H1 (cell line): ENCODE results near the gene APOBEC3F. TPM values are rescaled to one million over a fixed set of nuclear protein-coding genes. Genes with fewer than 3 reads are reported as not detected.
"Not testable (repeated sequence)": the region's sequence is repeated elsewhere in the genome, so short reads cannot be mapped to it uniquely, and the experiment has no call there.

Source experiments
- CTCF ChIA-PET: fragments of 300-600 bp; sonication (Branson Sonifier 250); formaldehyde crosslinking; loops from one replicate; lab custom pipeline; 2021; ENCODE audit not compliant: partially characterized antibody; lab: Charles Lee
- POLR2A ChIA-PET: fragments of 300-600 bp; sonication (Branson Sonifier 250); formaldehyde crosslinking; loops from one replicate; lab custom pipeline; 2021; ENCODE audit warnings: inconsistent platforms; ENCODE audit not compliant: partially characterized antibody; lab: Charles Lee
- DNase-seq, 2 experiments: peaks; one replicate each; pipeline versions ENCODE4 v3.0.0 to v3.0.0-alpha.2; 2010 to 2022; ENCODE audit warnings: low spot score in 2 of 2, low read depth in 1 of 2, mixed read lengths in 1 of 2
- FAIRE-seq: peaks from 2 replicates; lab custom pipeline; 2011; peaks lifted over from hg19 to GRCh38; lab: Jason Lieb, UNC
- H2AFZ ChIP-seq: 2 replicates; pipeline ENCODE4 v1.8.1; 2012; ENCODE audit warnings: low read length, inconsistent platforms
- H2AK5ac ChIP-seq: 2 replicates; pipeline ENCODE4 v1.6.1; 2013; ENCODE audit warnings: low read depth, low read length
- H2BK120ac ChIP-seq: replicated peaks from 2 replicates; pipeline ENCODE3; 2013; ENCODE audit warnings: low read depth, low read length, inconsistent platforms
- H2BK12ac ChIP-seq: 2 replicates; pipeline ENCODE4 v1.6.1; 2013; ENCODE audit warnings: low read depth, low read length
- H2BK15ac ChIP-seq: 2 replicates; pipeline ENCODE4 v1.6.1; 2013; ENCODE audit warnings: low read length
- H2BK20ac ChIP-seq: 2 replicates; pipeline ENCODE4 v1.6.1; 2013; ENCODE audit warnings: low read length
- H2BK5ac ChIP-seq: 2 replicates; pipeline ENCODE4 v1.6.1; 2013; ENCODE audit warnings: low read depth, low read length
- H3K14ac ChIP-seq: 2 replicates; pipeline ENCODE4 v1.6.1; 2013; ENCODE audit warnings: inconsistent platforms; ENCODE audit not compliant: insufficient read length
- H3K18ac ChIP-seq: 2 replicates; pipeline ENCODE4 v1.6.1; 2013; ENCODE audit warnings: low read length; ENCODE audit errors: extremely low read depth
- H3K23ac ChIP-seq: 2 replicates; pipeline ENCODE4 v1.6.1; 2013; ENCODE audit warnings: inconsistent platforms; ENCODE audit not compliant: insufficient read length
- H3K23me2 ChIP-seq: 2 replicates; pipeline ENCODE4 v1.6.1; 2013; ENCODE audit warnings: low read depth, low read length
- H3K27ac ChIP-seq: 2 replicates; pipeline ENCODE4 v1.6.1; 2011; ENCODE audit warnings: low read depth, low read length, inconsistent platforms
- H3K27me3 ChIP-seq, 4 experiments: replicated peaks in 1 of 4; 1 replicate in 1 of 4; 2 replicates in 3 of 4; pipeline versions ENCODE4 v1.6.1 to v1.8.1; 2011 to 2013; ENCODE audit warnings: low read length in 3 of 4, mild to moderate bottlenecking in 3 of 4, inconsistent platforms in 2 of 4, mixed read lengths in 2 of 4, moderate library complexity in 1 of 4; ENCODE audit not compliant: control insufficient read depth in 3 of 4, insufficient read depth in 3 of 4; ENCODE audit errors: extremely low read depth in 1 of 4
- H3K36me3 ChIP-seq, 4 experiments: 2 replicates each; pipeline versions ENCODE4 v1.6.1 to v1.8.1; 2011 to 2013; ENCODE audit warnings: mild to moderate bottlenecking in 4 of 4, low read length in 3 of 4, moderate library complexity in 2 of 4, control low read depth in 1 of 4, inconsistent platforms in 1 of 4; ENCODE audit not compliant: insufficient read depth in 4 of 4, control insufficient read depth in 2 of 4
- H3K4ac ChIP-seq: replicated peaks from 2 replicates; pipeline ENCODE3; 2013; ENCODE audit warnings: low read length, low read depth, mixed read lengths, inconsistent platforms; ENCODE audit not compliant: insufficient read length
- H3K4me1 ChIP-seq, 4 experiments: replicated peaks in 1 of 4; 1 replicate in 1 of 4; 2 replicates in 3 of 4; pipeline versions ENCODE4 v1.6.1 to v1.8.1; 2011 to 2013; ENCODE audit warnings: low read length in 3 of 4, inconsistent platforms in 2 of 4, mixed read lengths in 1 of 4; ENCODE audit not compliant: insufficient read depth in 4 of 4, control insufficient read depth in 3 of 4
- H3K4me2 ChIP-seq, 2 experiments: 2 replicates each; pipeline versions ENCODE4 v1.6.1 to v1.8.1; 2011 to 2013; ENCODE audit warnings: low read depth in 2 of 2, low read length in 2 of 2, control low read depth in 1 of 2, inconsistent platforms in 1 of 2, mild to moderate bottlenecking in 1 of 2; ENCODE audit not compliant: insufficient read depth in 1 of 2
- H3K4me3 ChIP-seq, 4 experiments: fragments of 200-600, 300-600 bp in 1 of 4; sonication (generic), shearing (Covaris generic), sonication (Bioruptor Twin) in 1 of 4; 2 replicates each; pipeline versions ENCODE4 v1.5.1 to v1.8.1; 2011 to 2016; ENCODE audit warnings: low read length in 4 of 4, low read depth in 3 of 4, control low read depth in 2 of 4, inconsistent platforms in 2 of 4, mild to moderate bottlenecking in 2 of 4, mixed read lengths in 1 of 4, moderate library complexity in 1 of 4; ENCODE audit not compliant: insufficient read depth in 2 of 4; ENCODE audit errors: extremely low read depth in 1 of 4
- H3K56ac ChIP-seq: replicated peaks from 2 replicates; pipeline ENCODE3; 2013; ENCODE audit warnings: low read depth, mild to moderate bottlenecking, mixed read lengths, low read length, inconsistent platforms; ENCODE audit not compliant: insufficient read length
- H3K79me1 ChIP-seq: 2 replicates; pipeline ENCODE4 v1.6.1; 2013; ENCODE audit warnings: low read depth, low read length, control low read depth
- H3K79me2 ChIP-seq, 2 experiments: 2 replicates each; pipeline versions ENCODE4 v1.6.1 to v1.8.1; 2012 to 2013; ENCODE audit warnings: low read length in 2 of 2, mild to moderate bottlenecking in 2 of 2, inconsistent platforms in 1 of 2; ENCODE audit not compliant: insufficient read depth in 2 of 2, control insufficient read depth in 1 of 2
- H3K9ac ChIP-seq, 4 experiments: replicated peaks in 1 of 4; 1 replicate in 1 of 4; 2 replicates in 3 of 4; pipeline versions ENCODE4 v1.6.1 to v1.8.1; 2011 to 2013; ENCODE audit warnings: low read depth in 3 of 4, low read length in 3 of 4, control low read depth in 2 of 4, mild to moderate bottlenecking in 2 of 4, moderate library complexity in 2 of 4, inconsistent platforms in 1 of 4; ENCODE audit errors: extremely low read depth in 1 of 4
- H3K9me3 ChIP-seq, 2 experiments: 2 replicates each; pipeline versions ENCODE4 v1.6.1 to v1.8.1; 2012 to 2013; ENCODE audit warnings: mild to moderate bottlenecking in 2 of 2, moderate library complexity in 2 of 2, control low read depth in 1 of 2, inconsistent platforms in 1 of 2, low read depth in 1 of 2, low read length in 1 of 2, mixed read lengths in 1 of 2; ENCODE audit not compliant: insufficient read depth in 2 of 2
- H4K20me1 ChIP-seq, 2 experiments: replicated peaks in 1 of 2; 2 replicates each; pipeline versions ENCODE3 to v1.8.1; 2011 to 2013; ENCODE audit warnings: inconsistent platforms in 2 of 2, low read length in 2 of 2, mild to moderate bottlenecking in 1 of 2; ENCODE audit not compliant: insufficient read depth in 2 of 2, control insufficient read depth in 1 of 2
- H4K5ac ChIP-seq: 2 replicates; pipeline ENCODE4 v1.6.1; 2013; ENCODE audit warnings: low read length, low read depth, mixed read lengths, inconsistent platforms; ENCODE audit not compliant: insufficient read length
- H4K8ac ChIP-seq: 2 replicates; pipeline ENCODE4 v1.8.0; 2013; ENCODE audit warnings: mild to moderate bottlenecking, moderate library complexity, low read length, inconsistent platforms; ENCODE audit not compliant: insufficient read depth; ENCODE audit errors: extremely low read depth
- H4K91ac ChIP-seq: replicated peaks from 2 replicates; pipeline ENCODE3; 2013; ENCODE audit warnings: low read length, mixed read lengths, inconsistent platforms; ENCODE audit not compliant: insufficient read length
- BCL11A ChIP-seq, 2 experiments: IDR thresholded peaks; one replicate each; pipeline ENCODE4 v1.6.1; 2011; ENCODE audit warnings: low read depth in 2 of 2, low read length in 2 of 2, mild to moderate bottlenecking in 2 of 2
- CREB1 ChIP-seq: IDR thresholded peaks from 2 replicates; pipeline ENCODE4 v1.6.1; 2012; ENCODE audit warnings: inconsistent platforms
- EP300 ChIP-seq, 2 experiments: IDR thresholded peaks; 1 replicate in 1 of 2; 2 replicates in 1 of 2; pipeline ENCODE4 v1.6.1; 2011 to 2012; ENCODE audit warnings: low read depth in 2 of 2, low read length in 2 of 2, mild to moderate bottlenecking in 2 of 2, borderline replicate concordance in 1 of 2, inconsistent platforms in 1 of 2, moderate library complexity in 1 of 2
- SIRT6 ChIP-seq: IDR thresholded peaks from one replicate; pipeline ENCODE4 v1.7.1; 2012; ENCODE audit warnings: low read length, inconsistent platforms
- SIX5 ChIP-seq: IDR thresholded peaks from 2 replicates; pipeline ENCODE4 v1.6.1; 2011; ENCODE audit warnings: mild to moderate bottlenecking, low read depth, low read length
- SP1 ChIP-seq: IDR thresholded peaks from 2 replicates; pipeline ENCODE4 v1.6.1; 2011; ENCODE audit warnings: low read depth, low read length
- WGBS, 2 experiments: shearing (Covaris generic) in 1 of 2; methylation state at CpG; one replicate each; pipeline versions ENCODE4 v1.1.6 to v1.1.7; 2013 to 2015; ENCODE audit warnings: low lambda C conversion rate in 2 of 2, mixed read lengths in 2 of 2, inconsistent platforms in 1 of 2, low coverage in 1 of 2, missing lambda C conversion rate in 1 of 2; ENCODE audit not compliant: insufficient replicate concordance in 2 of 2, insufficient coverage in 1 of 2, insufficient read length in 1 of 2; ENCODE audit errors: extremely low coverage in 1 of 2, missing lambda C conversion rate in 1 of 2; 5-methylcytosine and 5-hydroxymethylcytosine counted together
- polyA plus RNA-seq, 7 experiments: library from polyadenylated mRNA; depleted of rRNA in 3 of 7; stranded (reverse) in 5 of 7; unstranded in 2 of 7; fragments of >200 nt in 5 of 7; fragments of 200-250 nt in 2 of 7; gene quantifications; 1 replicate in 5 of 7; 2 replicates in 1 of 7; 4 replicates in 1 of 7; pipeline versions ENCODE4 v1.2.1 to v1.2.3, GENCODE V29; 2011 to 2013; ENCODE audit warnings: missing spikeins in 2 of 7, mixed read lengths in 2 of 7
- total RNA-seq: library from RNA; stranded (reverse); fragmentation: NEBNext Ultra II Directional; extraction: Animal tissue kit (Norgen Biotek cat#: 25700); gene quantifications from 2 replicates; pipeline ENCODE4 v1.2.1, GENCODE V29; 2021
- TF ChIP-seq, protein P1 (sequence below): IDR thresholded peaks from 2 replicates; pipeline ENCODE4 v1.6.1; 2012; ENCODE audit warnings: low read length, inconsistent platforms
- TF ChIP-seq, protein P2 (sequence below): IDR thresholded peaks from 2 replicates; pipeline ENCODE4 v1.6.1; 2012; ENCODE audit warnings: inconsistent platforms

APOBEC3F gene
- total and polyA plus RNA-seq, 2 of the 8 experiments (the other 6 are each of a cell fraction or from before 2014, with no cell fraction given): 4.0 to 7.3 TPM

DNA sequence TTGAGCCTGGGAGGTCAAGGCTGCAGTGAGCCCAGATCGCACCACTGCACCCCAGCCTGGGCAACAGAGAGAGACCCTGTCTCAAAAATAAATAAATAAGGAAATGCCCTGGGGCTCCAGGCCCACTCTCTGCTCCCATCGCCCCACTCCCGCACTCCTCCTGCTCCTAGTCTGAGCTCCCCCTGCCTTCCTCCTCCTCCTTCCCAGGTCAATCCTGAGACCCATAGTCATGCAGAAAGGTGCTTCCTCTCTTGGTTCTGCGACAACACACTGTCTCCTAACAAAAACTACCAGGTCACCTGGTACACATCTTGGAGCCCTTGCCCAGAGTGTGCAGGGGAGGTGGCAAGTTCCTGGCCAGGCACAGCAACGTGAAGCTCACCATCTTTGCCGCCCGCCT is 29.5 kb downstream of the APOBEC3F start (continued):
- TF ChIP-seq, protein P1, sequence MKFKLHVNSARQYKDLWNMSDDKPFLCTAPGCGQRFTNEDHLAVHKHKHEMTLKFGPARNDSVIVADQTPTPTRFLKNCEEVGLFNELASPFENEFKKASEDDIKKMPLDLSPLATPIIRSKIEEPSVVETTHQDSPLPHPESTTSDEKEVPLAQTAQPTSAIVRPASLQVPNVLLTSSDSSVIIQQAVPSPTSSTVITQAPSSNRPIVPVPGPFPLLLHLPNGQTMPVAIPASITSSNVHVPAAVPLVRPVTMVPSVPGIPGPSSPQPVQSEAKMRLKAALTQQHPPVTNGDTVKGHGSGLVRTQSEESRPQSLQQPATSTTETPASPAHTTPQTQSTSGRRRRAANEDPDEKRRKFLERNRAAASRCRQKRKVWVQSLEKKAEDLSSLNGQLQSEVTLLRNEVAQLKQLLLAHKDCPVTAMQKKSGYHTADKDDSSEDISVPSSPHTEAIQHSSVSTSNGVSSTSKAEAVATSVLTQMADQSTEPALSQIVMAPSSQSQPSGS: no peak
- TF ChIP-seq CREB1 (no peak), SP1 (no peak), BCL11A (IDR thresholded peaks at IDR 0.05; ENCODE audit: low read depth in 2 of 2, low read length in 2 of 2) (no peak), SIRT6 (no peak), SIX5 (no peak), EP300 (IDR thresholded peaks at IDR 0.05; ENCODE audit: borderline replicate concordance in 1 of 2, low read depth in 2 of 2, low read length in 2 of 2) (no peak)
- TF ChIP-seq, protein P2, sequence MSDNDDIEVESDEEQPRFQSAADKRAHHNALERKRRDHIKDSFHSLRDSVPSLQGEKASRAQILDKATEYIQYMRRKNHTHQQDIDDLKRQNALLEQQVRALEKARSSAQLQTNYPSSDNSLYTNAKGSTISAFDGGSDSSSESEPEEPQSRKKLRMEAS: no peak

DNA sequence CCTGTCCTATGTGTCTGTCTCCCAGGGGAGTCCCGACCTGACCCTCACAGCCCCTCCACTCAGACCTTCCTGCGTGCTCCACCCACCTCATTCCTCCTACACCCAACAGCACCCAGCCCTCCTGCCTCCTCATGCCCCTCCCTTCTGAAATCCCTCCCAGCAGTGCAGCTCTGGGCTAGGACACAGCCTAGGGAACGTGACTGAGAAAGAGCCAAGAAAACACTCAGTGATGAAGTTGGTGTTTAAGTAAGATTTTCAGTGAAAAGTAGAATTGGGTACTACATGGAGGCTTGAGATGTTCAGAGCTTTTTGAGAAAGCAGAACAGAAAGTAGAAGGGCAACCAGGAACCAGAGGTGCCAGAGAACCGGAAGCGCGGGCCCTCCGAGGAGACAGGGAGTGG is 31.9 kb downstream of the APOBEC3F start:
- H3K4ac ChIP-seq, H2AFZ ChIP-seq, H4K20me1 ChIP-seq, H2BK5ac ChIP-seq, H2BK15ac ChIP-seq, H2AK5ac ChIP-seq, H3K14ac ChIP-seq, H2BK120ac ChIP-seq, H4K5ac ChIP-seq, H3K23me2 ChIP-seq, H3K27ac ChIP-seq, H3K9ac ChIP-seq, H3K79me1 ChIP-seq, H3K4me2 ChIP-seq, H4K8ac ChIP-seq, H3K4me3 ChIP-seq, H3K9me3 ChIP-seq, H3K4me1 ChIP-seq, POLR2A ChIA-PET, H3K18ac ChIP-seq, H3K23ac ChIP-seq, CTCF ChIA-PET, FAIRE-seq, H3K56ac ChIP-seq, H3K36me3 ChIP-seq, H2BK12ac ChIP-seq, H3K27me3 ChIP-seq, H3K79me2 ChIP-seq, DNase-seq: not testable (repeated sequence)
- Histone ChIP-seq H4K91ac (peak overlapping the region; percentile 27), H2BK20ac (0 out of 2 replicates have a peak overlapping the region, but pooled peaks have one; percentile 10)
- whole genome bisulfite sequencing, 2 experiments: 88% methylated on average over 6 of the region's 7 CpGs; no CpG with 5 or more reads in 1 of the 2 experiments
